NCI-H774 (cell line): ENCODE measurements around the gene FBXL4.
"Not testable (repeated sequence)": the region's sequence is repeated elsewhere in the genome, so short reads cannot be mapped to it uniquely, and the experiment has no call there.

Source experiments
- DNase-seq: peaks from one replicate; lab custom pipeline; 2025; lab: John Stamatoyannopoulos, UW

Gene FBXL4

GRCh38 chr6:98945311-98946115 is 2.2 kb downstream of the FBXL4 start:
- no peak for DNase-seq

- peak; percentile 10 for DNase-seq
Measured at GRCh38 chr6:98944598-98945081, 3.1 kb downstream of the FBXL4 start.

- DNase-seq = no peak
Measured at GRCh38 chr6:98944168-98944567, 3.6 kb downstream of the FBXL4 start.

- DNase-seq = no peak
Measured at GRCh38 chr6:98942263-98942803, 5.4 kb downstream of the FBXL4 start.

- no peak for DNase-seq
Measured at GRCh38 chr6:98941319-98941718, 6.4 kb downstream of the FBXL4 start.

DNA sequence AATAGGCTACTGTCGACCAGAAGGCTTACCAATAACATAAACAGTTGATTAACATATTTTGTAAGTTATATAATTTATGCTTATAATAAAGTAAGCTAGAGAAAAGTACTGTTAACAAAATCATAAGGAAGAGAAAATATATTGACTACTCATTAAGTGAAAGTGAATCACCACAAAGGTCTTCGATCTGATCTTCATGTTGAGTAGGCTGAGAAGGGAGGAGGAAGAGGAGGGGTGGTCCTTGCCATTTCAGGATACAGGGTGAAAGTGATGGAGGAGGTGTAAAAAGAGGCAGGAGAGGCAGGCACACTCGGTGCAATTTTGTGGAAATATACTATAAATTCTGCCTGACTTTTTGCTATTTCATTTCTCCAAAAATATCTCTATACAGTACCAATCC is 10.4 kb downstream of the FBXL4 start:
- no peak for DNase-seq

- DNase-seq = no peak
Measured at GRCh38 chr6:98932381-98932780, 15.4 kb downstream of the FBXL4 start.

- DNase-seq = no peak
Measured at GRCh38 chr6:98931696-98932095, 16.1 kb downstream of the FBXL4 start.

DNA sequence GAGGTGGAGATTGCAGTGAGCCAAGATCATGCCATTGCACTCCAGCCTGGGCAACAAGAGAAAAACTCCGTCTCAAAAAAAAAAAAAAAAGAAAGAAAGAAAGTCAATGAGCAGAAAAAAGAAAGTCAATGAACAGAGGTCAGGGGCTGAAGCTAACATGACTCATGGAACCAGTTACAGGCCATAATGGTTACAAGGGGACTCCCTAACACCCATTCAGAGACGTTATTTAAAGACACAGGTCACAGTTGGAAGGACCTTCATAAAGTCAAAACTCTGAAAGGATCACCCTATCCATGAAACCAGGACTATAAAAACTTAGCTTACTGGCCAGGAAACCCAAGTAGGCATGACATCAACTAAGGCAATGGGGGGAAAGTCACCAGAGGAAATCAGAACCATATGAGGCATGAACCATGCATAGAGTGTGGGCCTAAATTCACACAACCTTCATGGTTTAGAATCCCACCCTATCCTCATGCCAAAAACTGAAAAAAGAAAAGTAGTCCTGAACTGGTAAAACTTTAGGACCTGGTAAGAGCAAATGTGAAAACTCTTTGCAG is 18.2 kb downstream of the FBXL4 start:
- no peak for DNase-seq

GRCh38 chr6:98928688-98929087 is 19.1 kb downstream of the FBXL4 start:
- no peak for DNase-seq

DNA sequence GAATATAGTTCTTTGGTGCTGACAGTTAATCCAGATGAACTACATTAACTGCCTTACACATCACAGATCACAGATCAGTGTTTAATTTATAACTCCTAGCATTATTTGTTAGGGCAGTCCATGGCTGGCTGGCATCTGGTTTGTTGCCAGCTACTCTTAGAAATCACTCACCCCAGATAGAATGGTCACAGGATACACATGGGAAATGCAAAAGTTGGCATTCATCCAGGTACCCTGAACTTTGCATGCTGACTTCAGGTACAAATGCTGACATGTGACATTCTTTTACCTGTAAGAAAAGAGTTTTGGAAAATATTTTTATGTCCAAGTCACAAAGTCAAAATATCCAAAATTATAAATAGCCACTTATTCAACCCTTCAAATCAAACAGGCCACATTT is 20.2 kb downstream of the FBXL4 start:
- peak; percentile 61 for DNase-seq

DNA sequence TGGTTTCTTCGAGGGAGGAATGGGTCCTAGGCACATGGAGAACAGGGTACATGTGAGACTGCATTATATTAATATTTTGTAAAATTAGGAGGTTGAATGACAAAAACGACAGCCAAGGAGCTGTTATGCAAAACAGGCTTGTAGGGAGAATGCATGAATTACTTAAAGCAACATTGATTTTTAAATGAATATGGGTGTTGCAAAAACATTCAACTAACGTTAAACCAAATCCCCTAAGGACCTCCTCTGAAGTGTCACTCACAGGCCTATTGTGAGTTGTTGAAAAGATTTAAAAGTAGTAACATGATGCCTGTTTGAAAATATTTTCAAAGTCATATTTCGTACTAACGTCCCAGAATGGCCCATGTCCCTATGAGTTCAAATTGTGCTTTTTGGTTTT is 21.9 kb downstream of the FBXL4 start:
- DNase-seq = no peak

DNA sequence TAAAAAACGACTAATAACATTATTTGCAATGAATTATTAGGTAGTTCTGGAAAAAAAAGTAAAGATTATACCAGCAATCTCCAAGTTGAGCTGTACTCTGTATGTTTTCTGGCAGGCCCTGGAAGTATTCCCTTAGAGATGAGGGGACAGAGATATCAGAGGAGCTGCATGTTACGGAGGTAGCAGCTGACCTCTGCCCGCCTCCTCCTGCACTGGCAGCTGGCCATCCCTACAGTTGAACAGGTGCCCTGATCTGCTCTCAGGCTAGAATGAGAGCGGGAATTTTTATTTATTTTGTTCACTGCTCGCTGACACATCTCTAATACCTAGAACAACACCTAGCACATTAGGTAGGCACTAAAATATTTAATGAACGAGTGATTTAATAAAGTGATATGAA is 23.1 kb downstream of the FBXL4 start:
- DNase-seq = peak; percentile 73

DNA sequence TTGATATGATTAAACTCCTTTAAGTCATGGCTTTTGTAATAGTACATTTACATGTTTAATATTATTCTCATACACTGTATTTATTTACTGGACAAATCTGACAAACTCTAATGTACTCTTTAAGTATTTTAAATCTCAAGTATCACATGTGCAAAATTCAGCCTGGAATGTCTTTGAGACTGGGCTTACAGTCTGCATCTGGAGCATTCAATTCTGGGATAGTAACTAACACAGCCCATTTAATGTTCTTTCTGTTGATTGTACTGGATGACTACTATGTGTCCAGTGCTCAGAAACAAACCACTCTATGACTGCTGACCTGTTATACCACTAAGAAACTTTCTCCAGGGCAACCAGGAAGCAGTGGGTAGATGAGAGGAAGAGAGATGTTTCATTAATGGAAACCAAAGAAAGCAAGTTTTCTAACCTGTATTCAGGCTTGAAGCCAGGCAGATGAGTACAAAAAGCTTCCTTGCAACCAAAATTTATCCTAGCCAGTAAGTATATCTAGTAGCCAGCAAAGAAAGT is 26.8 kb downstream of the FBXL4 start:
- DNase-seq = no peak

- DNase-seq = not testable (repeated sequence)
Measured at GRCh38 chr6:98910946-98911345, 36.8 kb downstream of the FBXL4 start.

- no peak for DNase-seq
Measured at GRCh38 chr6:98909236-98909635, 38.5 kb downstream of the FBXL4 start.

DNA sequence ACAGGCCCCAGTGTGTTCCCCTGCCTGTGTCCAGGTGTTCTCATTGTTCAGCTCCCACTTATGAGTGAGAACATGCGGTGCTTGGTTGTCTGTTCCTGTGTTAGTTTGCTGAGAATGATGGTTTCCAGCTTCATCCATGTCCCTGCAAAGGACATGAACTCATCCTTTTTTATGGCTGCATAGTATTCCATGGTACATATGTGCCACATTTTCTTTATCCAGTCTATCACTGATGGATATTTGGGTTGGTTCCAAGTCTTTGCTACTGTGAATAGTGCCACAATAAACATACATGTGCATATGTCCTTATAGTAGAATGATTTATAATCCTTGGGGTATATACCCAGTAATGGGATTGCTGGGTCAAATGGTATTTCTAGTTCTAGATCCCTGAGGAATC is 41.4 kb downstream of the FBXL4 start:
- DNase-seq = not testable (repeated sequence)

DNA sequence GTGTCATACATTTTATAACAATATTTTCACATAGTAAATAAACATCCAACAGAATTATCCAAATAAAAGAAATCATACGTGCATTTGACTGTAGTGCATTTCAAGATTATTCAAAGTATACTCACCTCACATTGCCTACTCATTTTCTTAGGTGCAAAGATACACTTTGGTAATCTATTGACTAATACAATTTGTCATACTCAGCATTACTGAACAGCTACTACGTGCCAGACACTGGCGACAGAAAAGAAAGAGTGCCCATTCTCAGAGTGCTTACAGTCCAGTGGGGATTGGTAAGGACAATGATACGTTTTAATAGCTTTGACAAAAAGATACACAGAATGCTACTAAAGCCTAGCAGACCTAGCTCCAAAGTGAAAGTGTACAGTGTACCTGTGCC is 42.0 kb downstream of the FBXL4 start:
- DNase-seq = no peak

GRCh38 chr6:98904096-98904495 is 43.6 kb downstream of the FBXL4 start:
- no peak for DNase-seq

- DNase-seq = no peak
Measured at GRCh38 chr6:98900706-98901105, 47.0 kb downstream of the FBXL4 start.

DNA sequence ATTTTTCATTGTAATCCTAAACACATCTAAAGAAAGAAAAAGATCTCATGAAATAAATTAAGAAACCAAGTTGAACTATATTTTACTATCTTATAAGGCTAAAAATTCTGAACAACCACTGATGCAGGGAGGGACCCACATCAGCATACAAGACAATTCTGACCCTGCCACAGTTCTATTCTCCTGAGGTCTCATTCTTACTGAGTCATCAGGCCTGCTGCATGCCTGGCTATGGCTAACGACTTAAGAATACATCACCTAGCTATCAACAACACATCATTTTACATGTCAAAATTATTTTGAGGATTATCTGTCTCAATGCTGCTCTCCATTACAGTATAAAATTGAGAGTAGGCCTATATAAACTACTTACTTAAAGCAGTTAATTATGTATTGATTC is 52.9 kb downstream of the FBXL4 start:
- no peak for DNase-seq

- no peak for DNase-seq
Measured at GRCh38 chr6:98887650-98888049, 60.1 kb downstream of the FBXL4 start.

DNA sequence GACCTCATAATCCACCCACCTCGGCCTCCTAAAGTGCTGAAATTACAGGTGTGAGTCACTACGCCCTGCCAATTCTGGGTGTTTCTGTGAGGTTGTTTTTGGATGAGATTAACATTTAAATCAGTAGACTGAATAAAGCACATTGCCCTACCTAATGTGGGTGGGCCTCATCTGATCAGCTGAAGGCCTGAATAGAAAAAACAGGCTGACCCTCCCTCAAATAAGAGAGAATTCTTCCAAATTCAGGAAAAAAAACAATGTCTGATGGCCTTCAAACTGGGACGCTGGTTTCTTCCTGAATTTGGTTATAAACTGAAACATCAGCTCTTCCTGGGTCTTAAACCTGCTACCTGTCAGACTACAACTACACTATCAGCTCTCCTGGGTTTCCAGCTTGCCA is 62.4 kb downstream of the FBXL4 start:
- DNase-seq = no peak
